Lower leg skin (tissue), 3 donors: ENCODE results near the gene MCL1.
"Not testable (repeated sequence)": the region's sequence is repeated elsewhere in the genome, so short reads cannot be mapped to it uniquely, and the experiment has no call there.

Source experiments
- CTCF ChIP-seq, 3 donors: fragments of 450-650 bp; IDR thresholded peaks; one replicate each; pipeline ENCODE4 v1.5.1; 2016; ENCODE audit warnings: antibody characterized with exemption in 3 of 3, mild to moderate bottlenecking in 3 of 3, moderate library complexity in 2 of 3
- POLR2A ChIP-seq, 2 donors: fragments of 450-650 bp; IDR thresholded peaks; one replicate each; pipeline ENCODE4 v1.6.1; 2016 to 2017; ENCODE audit warnings: antibody characterized with exemption in 2 of 2, mild to moderate bottlenecking in 1 of 2, moderate library complexity in 1 of 2

GRCh38 chr1:150581962-150582361 is 2.6 kb upstream of the MCL1 start:
- TF ChIP-seq CTCF, POLR2A (IDR thresholded peaks at IDR 0.05): not testable (repeated sequence)
